GM23338 (cell line): ENCODE results near the gene SHPK. TPM values are rescaled to one million over a fixed set of nuclear protein-coding genes. Genes with fewer than 3 reads are reported as not detected.

ENCODE experiments used
- ATAC-seq: fragments of 200-7000 bp; cut with Tn5 transposase; 3 replicates; pipeline ENCODE4 v1.9.1; 2020
- DNase-seq: peaks from one replicate; pipeline ENCODE4 v3.0.0-alpha.2; 2015; ENCODE audit warnings: low spot score
- H2AFZ ChIP-seq: fragments of 200-600 bp; sonication (generic); 2 replicates; pipeline ENCODE4 v1.8.0; 2016; ENCODE audit warnings: antibody characterized with exemption, mild to moderate bottlenecking, moderate library complexity
- H3F3A ChIP-seq: fragments of 200-600 bp; sonication (generic); replicated peaks from 2 replicates; pipeline ENCODE4 v1.8.0; 2017; ENCODE audit warnings: antibody characterized with exemption, mixed run types, low read depth
- H3K27ac ChIP-seq: fragments of 200-600 bp; sonication (generic); 2 replicates; pipeline ENCODE4 v1.6.1; 2016; ENCODE audit warnings: low read depth
- H3K27me3 ChIP-seq: fragments of 200-600 bp; sonication (generic); 2 replicates; pipeline ENCODE4 v1.8.0; 2016; ENCODE audit warnings: mild to moderate bottlenecking, mixed run types, moderate library complexity; ENCODE audit not compliant: insufficient read depth
- H3K36me3 ChIP-seq: fragments of 200-600 bp; sonication (generic); 2 replicates; pipeline ENCODE4 v1.8.0; 2016; ENCODE audit warnings: mild to moderate bottlenecking; ENCODE audit not compliant: insufficient read depth
- H3K4me1 ChIP-seq: fragments of 200-600 bp; sonication (generic); 2 replicates; pipeline ENCODE4 v1.8.0; 2016; ENCODE audit warnings: mild to moderate bottlenecking, moderate library complexity; ENCODE audit not compliant: insufficient read depth
- H3K4me2 ChIP-seq: fragments of 200-600 bp; sonication (generic); 2 replicates; pipeline ENCODE4 v1.7.1; 2017; ENCODE audit warnings: mixed run types
- H3K4me3 ChIP-seq: fragments of 200-600 bp; sonication (generic); 2 replicates; pipeline ENCODE4 v1.6.1; 2016; ENCODE audit warnings: mixed run types
- H3K79me2 ChIP-seq: fragments of 200-600 bp; sonication (generic); replicated peaks from 2 replicates; pipeline ENCODE4 v1.8.0; 2017; ENCODE audit warnings: mild to moderate bottlenecking; ENCODE audit not compliant: insufficient read depth
- H3K9me2 ChIP-seq: fragments of 200-600 bp; sonication (generic); 2 replicates; pipeline ENCODE4 v1.8.0; 2017; ENCODE audit not compliant: insufficient read depth
- H4K20me1 ChIP-seq: fragments of 200-600 bp; sonication (generic); replicated peaks from 2 replicates; pipeline ENCODE4 v1.8.0; 2017; ENCODE audit warnings: mild to moderate bottlenecking; ENCODE audit not compliant: insufficient read depth
- H3K27ac Mint-ChIP-seq: 2 replicates; pipeline ENCODE4 v1.8.0; 2020; ENCODE audit warnings: inconsistent platforms, mild to moderate bottlenecking, moderate library complexity, mixed read lengths
- H3K27me3 Mint-ChIP-seq: 3 replicates; pipeline ENCODE4 v1.8.0; 2022; ENCODE audit warnings: low read depth, mild to moderate bottlenecking, moderate library complexity, mixed read lengths, inconsistent platforms; ENCODE audit not compliant: insufficient read depth, poor library complexity
- H3K36me3 Mint-ChIP-seq: 3 replicates; pipeline ENCODE4 v1.8.0; 2021; ENCODE audit warnings: low read depth, mild to moderate bottlenecking, inconsistent platforms, moderate library complexity, mixed read lengths
- H3K4me1 Mint-ChIP-seq: 3 replicates; pipeline ENCODE4 v1.8.0; 2020; ENCODE audit warnings: mild to moderate bottlenecking, inconsistent platforms, mixed read lengths
- H3K4me3 Mint-ChIP-seq: 3 replicates; pipeline ENCODE4 v1.8.0; 2021; ENCODE audit warnings: moderate library complexity, mild to moderate bottlenecking, inconsistent platforms, mixed read lengths
- H3K9me3 Mint-ChIP-seq: 3 replicates; pipeline ENCODE4 v1.8.0; 2020; ENCODE audit warnings: moderate library complexity, mild to moderate bottlenecking, inconsistent platforms, mixed read lengths
- CTCF ChIP-seq, 2 experiments: fragments of 200-600 bp in 1 of 2; sonication (generic) in 1 of 2; conservative IDR thresholded peaks; 2 replicates each; pipeline versions ENCODE4 v1.5.1 to v1.6.1; 2016 to 2017; ENCODE audit warnings: antibody characterized with exemption in 2 of 2, low read depth in 2 of 2, mild to moderate bottlenecking in 2 of 2, moderate library complexity in 1 of 2
- EZH2phosphoT487 ChIP-seq: fragments of 200-600 bp; sonication (generic); IDR thresholded peaks from one replicate; pipeline ENCODE4 v1.8.1; 2018; ENCODE audit warnings: antibody characterized with exemption; ENCODE audit not compliant: unreplicated experiment
- JUNB ChIP-seq: IDR thresholded peaks from one replicate; pipeline ENCODE4 v1.6.1; 2016; ENCODE audit warnings: antibody characterized with exemption; ENCODE audit not compliant: unreplicated experiment
- NANOG ChIP-seq: IDR thresholded peaks from 2 replicates; pipeline ENCODE4 v1.6.1; 2016; ENCODE audit warnings: antibody characterized with exemption, borderline replicate concordance
- POLR2AphosphoS5 ChIP-seq: IDR thresholded peaks from 2 replicates; pipeline ENCODE4 v1.6.1; 2016; ENCODE audit warnings: antibody characterized with exemption, low read depth
- STAT1 ChIP-seq: IDR thresholded peaks from one replicate; pipeline ENCODE4 v1.6.1; 2016; ENCODE audit warnings: antibody characterized with exemption; ENCODE audit not compliant: unreplicated experiment
- ZNF114 ChIP-seq: fragments of 250-450 bp; sonication (Bioruptor Pico); IDR thresholded peaks from 2 replicates; pipeline ENCODE4 v1.5.0; 2020; ENCODE audit warnings: mild to moderate bottlenecking, moderate library complexity
- polyA plus RNA-seq: library from polyadenylated mRNA; unstranded; fragments of >200 nt; fragmentation: Nextera tagmentation; extraction: Ambion mirVana; gene quantifications from 2 replicates; pipeline ENCODE4 v1.2.1, GENCODE V29; 2016
- total RNA-seq: library from RNA; depleted of rRNA; stranded (reverse); fragments of >200 nt; shearing (Covaris generic); gene quantifications from 2 replicates; pipeline ENCODE4 v1.2.3, GENCODE V29; 2014

The SHPK gene
- total and polyA plus RNA-seq, 2 experiments from 2014 or later, result 11.5 to 34.3 TPM

GRCh38 chr17:3655766-3656165 lies 19.7 kb upstream of the SHPK start (continued):
- TF ChIP-seq CTCF (conservative IDR thresholded peaks at IDR 0.05; ENCODE audit: low read depth in 2 of 2), result no peak
- no peak for TF ChIP-seq STAT1

- Mint-ChIP-seq H3K9me3 (no peaks in the 10 kb centered on the region), H3K4me3 (no peak overlapping the region), H3K36me3 (peaks cover 10% of the 10 kb centered on the region; the same call in 2 of the 3 replicates), H3K27ac (no peak overlapping the region), H3K27me3 (peaks cover 2% of the 10 kb centered on the region), H3K4me1 (no peaks in the 10 kb centered on the region)
- TF ChIP-seq ZNF114 (no peak), NANOG (no peak), POLR2AphosphoS5 (no peak), CTCF (conservative IDR thresholded peaks at IDR 0.05; ENCODE audit: low read depth in 2 of 2) (peak; percentile 50 to 71), EZH2phosphoT487 (no peak)
- Histone ChIP-seq H3K79me2 (no peaks in the 10 kb centered on the region), H3K9me2 (no peaks in the 10 kb centered on the region), H3F3A (no peaks in the 10 kb centered on the region), H4K20me1 (no peaks in the 10 kb centered on the region), H3K27ac (no peak overlapping the region), H3K4me3 (no peak overlapping the region), H2AFZ (no peak overlapping the region), H3K36me3 (no peaks in the 10 kb centered on the region), H3K27me3 (no peaks in the 10 kb centered on the region), H3K4me1 (no peaks in the 10 kb centered on the region), H3K4me2 (no peak overlapping the region)
- DNase-seq, result peak; percentile 74
- peak; percentile 96 for ATAC-seq
These were observed 11.9 kb upstream of the SHPK start for GRCh38 chr17:3647769-3648555.

GRCh38 chr17:3647251-3647650 lies 11.2 kb upstream of the SHPK start:
- H3K4me3 Mint-ChIP-seq, result no peak overlapping the region
- no peak overlapping the region for H3K27ac ChIP-seq
- no peak for TF ChIP-seq EZH2phosphoT487
- TF ChIP-seq ZNF114, result no peak
- no peak for TF ChIP-seq JUNB
- no peak for TF ChIP-seq CTCF (conservative IDR thresholded peaks at IDR 0.05; ENCODE audit: low read depth in 2 of 2)

More at GRCh38 chr17:3647251-3647650, 11.2 kb upstream of the SHPK start:
- Histone ChIP-seq H3K4me2 (no peak overlapping the region), H3K4me1 (no peaks in the 10 kb centered on the region), H3K36me3 (no peaks in the 10 kb centered on the region), H2AFZ (no peak overlapping the region), H4K20me1 (no peaks in the 10 kb centered on the region), H3K79me2 (no peaks in the 10 kb centered on the region), H3K4me3 (no peak overlapping the region), H3K27me3 (no peaks in the 10 kb centered on the region), H3F3A (no peaks in the 10 kb centered on the region), H3K9me2 (no peaks in the 10 kb centered on the region)
- H3K9me3 Mint-ChIP-seq, result no peaks in the 10 kb centered on the region
- peaks cover 13% of the 10 kb centered on the region; the same call in 2 of the 3 replicates for H3K36me3 Mint-ChIP-seq
- ATAC-seq (peak; percentile 25; the same call in 2 of the 3 replicates), DNase-seq (no peak)
- H3K4me1 Mint-ChIP-seq, result no peaks in the 10 kb centered on the region; the same call in 2 of the 3 replicates
- H3K27me3 Mint-ChIP-seq, result peaks cover 2% of the 10 kb centered on the region
- H3K27ac Mint-ChIP-seq, result no peak overlapping the region
